Medulla oblongata (tissue), 1 donor: ENCODE data around the gene RPL34.
"Not testable (repeated sequence)": the region's sequence is repeated elsewhere in the genome, so short reads cannot be mapped to it uniquely, and the experiment has no call there.

Source experiments
- DNase-seq: peaks from one replicate; pipeline ENCODE4 v3.0.0-alpha.2; 2015; ENCODE audit errors: extremely low spot score

Gene RPL34

GRCh38 chr4:108620101-108620932 is at the start of gene RPL34:
TSS of gene RPL34 (plus strand) at chr4:108620576. CDS start at chr4:108621960, 1,384 bp downstream.
- peak; percentile 99 for DNase-seq

GRCh38 chr4:108570993-108571569 is 49.3 kb upstream of the RPL34 start:
- no peak for DNase-seq

GRCh38 chr4:108574402-108574801 is 46.0 kb upstream of the RPL34 start:
- DNase-seq: no peak

GRCh38 chr4:108581083-108581482 is 39.3 kb upstream of the RPL34 start:
- no peak for DNase-seq

GRCh38 chr4:108586778-108587177 is 33.6 kb upstream of the RPL34 start:
- DNase-seq: no peak

GRCh38 chr4:108588878-108589277 is 31.5 kb upstream of the RPL34 start:
- no peak for DNase-seq

GRCh38 chr4:108589961-108590360 is 30.4 kb upstream of the RPL34 start:
- DNase-seq: no peak

- DNase-seq: no peak
Observed at GRCh38 chr4:108590776-108591175, 29.6 kb upstream of the RPL34 start.

GRCh38 chr4:108592674-108592986 is 27.7 kb upstream of the RPL34 start:
- DNase-seq: no peak

GRCh38 chr4:108594296-108594695 is 26.1 kb upstream of the RPL34 start:
- not testable (repeated sequence) for DNase-seq

GRCh38 chr4:108596344-108596743 is 24.0 kb upstream of the RPL34 start:
- no peak for DNase-seq

GRCh38 chr4:108601106-108601505 is 19.3 kb upstream of the RPL34 start:
- DNase-seq: no peak

- no peak for DNase-seq
Observed at GRCh38 chr4:108601532-108601931, 18.8 kb upstream of the RPL34 start.

GRCh38 chr4:108602163-108602562 is 18.2 kb upstream of the RPL34 start:
- DNase-seq: no peak

GRCh38 chr4:108607079-108607815 is 13.1 kb upstream of the RPL34 start:
- no peak for DNase-seq

GRCh38 chr4:108611365-108611764 is 9.0 kb upstream of the RPL34 start:
- DNase-seq: peak; percentile 58

- DNase-seq: peak; percentile 10
Observed at GRCh38 chr4:108612365-108612764, 8.0 kb upstream of the RPL34 start.

GRCh38 chr4:108619372-108620100 is 840 bp upstream of the RPL34 start:
- peak; percentile 9 for DNase-seq

GRCh38 chr4:108620933-108621905 is 843 bp downstream of the RPL34 start:
- no peak for DNase-seq

GRCh38 chr4:108622022-108622421 is 1.6 kb downstream of the RPL34 start:
- DNase-seq: no peak

GRCh38 chr4:108622828-108623227 is 2.5 kb downstream of the RPL34 start:
- no peak for DNase-seq
